ENCODE results near the gene PHLPP1.

DNA sequence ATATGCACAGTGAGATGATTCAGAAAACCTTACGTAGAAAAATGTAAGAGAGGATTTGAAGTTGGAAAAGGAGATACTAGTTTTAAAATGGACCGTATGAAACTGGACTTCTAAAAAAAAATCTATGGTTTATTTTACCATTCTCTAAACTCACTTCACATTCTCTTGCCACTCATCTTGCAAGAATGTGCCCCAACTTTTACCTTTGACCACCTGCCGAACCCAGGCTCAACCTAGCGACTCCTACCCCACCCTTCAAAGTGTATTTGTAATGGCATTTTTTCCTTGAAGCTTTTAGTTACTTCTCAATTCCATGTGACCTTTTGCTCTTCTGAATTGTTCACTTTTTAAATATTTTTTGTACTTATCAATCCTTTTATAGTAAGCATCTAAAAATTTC is 160.8 kb downstream of the PHLPP1 start:
- no peak for TF ChIP-seq EP300 (IDR thresholded peaks at IDR 0.05)
- TF ChIP-seq, protein P1, sequence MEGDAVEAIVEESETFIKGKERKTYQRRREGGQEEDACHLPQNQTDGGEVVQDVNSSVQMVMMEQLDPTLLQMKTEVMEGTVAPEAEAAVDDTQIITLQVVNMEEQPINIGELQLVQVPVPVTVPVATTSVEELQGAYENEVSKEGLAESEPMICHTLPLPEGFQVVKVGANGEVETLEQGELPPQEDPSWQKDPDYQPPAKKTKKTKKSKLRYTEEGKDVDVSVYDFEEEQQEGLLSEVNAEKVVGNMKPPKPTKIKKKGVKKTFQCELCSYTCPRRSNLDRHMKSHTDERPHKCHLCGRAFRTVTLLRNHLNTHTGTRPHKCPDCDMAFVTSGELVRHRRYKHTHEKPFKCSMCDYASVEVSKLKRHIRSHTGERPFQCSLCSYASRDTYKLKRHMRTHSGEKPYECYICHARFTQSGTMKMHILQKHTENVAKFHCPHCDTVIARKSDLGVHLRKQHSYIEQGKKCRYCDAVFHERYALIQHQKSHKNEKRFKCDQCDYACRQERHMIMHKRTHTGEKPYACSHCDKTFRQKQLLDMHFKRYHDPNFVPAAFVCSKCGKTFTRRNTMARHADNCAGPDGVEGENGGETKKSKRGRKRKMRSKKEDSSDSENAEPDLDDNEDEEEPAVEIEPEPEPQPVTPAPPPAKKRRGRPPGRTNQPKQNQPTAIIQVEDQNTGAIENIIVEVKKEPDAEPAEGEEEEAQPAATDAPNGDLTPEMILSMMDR (IDR thresholded peaks at IDR 0.05) = no peak
- no peak for TF ChIP-seq POLR2A (IDR thresholded peaks at IDR 0.05)

Data from stomach (tissue), 4 donors.